HEK293 (cell line): ENCODE data around the gene SAMD14.

Experiments
- EGR2 ChIP-seq: fragments of 450-650 bp; formaldehyde crosslinking; IDR thresholded peaks from 2 replicates; pipeline ENCODE4 v1.5.1; 2016; ENCODE audit warnings: low read depth, missing biosample characterization, missing genetic modification characterization
- HIC1 ChIP-seq: fragments of 450-650 bp; formaldehyde crosslinking; IDR thresholded peaks from 2 replicates; pipeline ENCODE4 v1.5.1; 2016; ENCODE audit warnings: missing biosample characterization, missing genetic modification characterization
- HOXD13 ChIP-seq: sonication (generic); formaldehyde crosslinking; IDR thresholded peaks from 2 replicates; pipeline ENCODE4 v1.8.0; 2022; ENCODE audit warnings: missing genetic modification reagents, borderline replicate concordance
- OSR2 ChIP-seq: fragments of 450-650 bp; formaldehyde crosslinking; IDR thresholded peaks from 2 replicates; pipeline ENCODE4 v1.5.1; 2016; ENCODE audit warnings: missing biosample characterization, missing genetic modification characterization
- OVOL3 ChIP-seq: fragments of 450-650 bp; formaldehyde crosslinking; IDR thresholded peaks from 2 replicates; pipeline ENCODE4 v1.5.1; 2016; ENCODE audit warnings: missing biosample characterization, missing genetic modification characterization
- PATZ1 ChIP-seq: fragments of 450-650 bp; formaldehyde crosslinking; IDR thresholded peaks from 2 replicates; pipeline ENCODE4 v1.5.1; 2016; ENCODE audit warnings: missing biosample characterization, missing genetic modification characterization
- PRDM4 ChIP-seq: fragments of 450-650 bp; formaldehyde crosslinking; IDR thresholded peaks from 2 replicates; pipeline ENCODE4 v1.5.1; 2017; ENCODE audit warnings: missing biosample characterization, missing genetic modification characterization
- PRDM6 ChIP-seq: fragments of 450-650 bp; formaldehyde crosslinking; IDR thresholded peaks from 2 replicates; pipeline ENCODE4 v1.5.1; 2017; ENCODE audit warnings: missing biosample characterization, missing genetic modification characterization
- RBAK ChIP-seq: fragments of 450-650 bp; formaldehyde crosslinking; IDR thresholded peaks from 2 replicates; pipeline ENCODE4 v1.5.1; 2016; ENCODE audit warnings: missing biosample characterization, missing genetic modification characterization
- SALL2 ChIP-seq: fragments of 450-650 bp; formaldehyde crosslinking; IDR thresholded peaks from 2 replicates; pipeline ENCODE4 v1.5.0; 2017; ENCODE audit warnings: missing biosample characterization, mild to moderate bottlenecking, missing genetic modification characterization, borderline replicate concordance
- SP7 ChIP-seq: fragments of 450-650 bp; formaldehyde crosslinking; IDR thresholded peaks from 2 replicates; pipeline ENCODE4 v1.5.1; 2016; ENCODE audit warnings: missing biosample characterization, missing genetic modification characterization
- ZBTB20 ChIP-seq: fragments of 450-650 bp; formaldehyde crosslinking; IDR thresholded peaks from 2 replicates; pipeline ENCODE4 v1.5.1; 2016; ENCODE audit warnings: missing biosample characterization, missing genetic modification characterization
- ZBTB48 ChIP-seq: fragments of 450-650 bp; formaldehyde crosslinking; IDR thresholded peaks from 2 replicates; pipeline ENCODE4 v1.5.1; 2016; ENCODE audit warnings: missing biosample characterization, missing genetic modification characterization
- ZBTB8A ChIP-seq: fragments of 450-650 bp; formaldehyde crosslinking; IDR thresholded peaks from 2 replicates; pipeline ENCODE4 v1.5.1; 2016; ENCODE audit warnings: missing biosample characterization, missing genetic modification characterization
- ZFP37 ChIP-seq: fragments of 450-650 bp; formaldehyde crosslinking; IDR thresholded peaks from 2 replicates; pipeline ENCODE4 v1.5.1; 2016; ENCODE audit warnings: missing biosample characterization, missing genetic modification characterization
- ZNF19 ChIP-seq: fragments of 450-650 bp; formaldehyde crosslinking; IDR thresholded peaks from 2 replicates; pipeline ENCODE4; 2016; ENCODE audit warnings: missing biosample characterization, missing genetic modification characterization, low read depth
- ZNF266 ChIP-seq: fragments of 450-650 bp; formaldehyde crosslinking; IDR thresholded peaks from 2 replicates; pipeline ENCODE4 v1.5.1; 2016; ENCODE audit warnings: missing biosample characterization, missing genetic modification characterization, low read depth
- ZNF404 ChIP-seq: fragments of 450-650 bp; formaldehyde crosslinking; IDR thresholded peaks from 2 replicates; pipeline ENCODE4 v1.5.1; 2017; ENCODE audit warnings: missing biosample characterization, missing genetic modification characterization
- ZNF416 ChIP-seq: fragments of 450-650 bp; formaldehyde crosslinking; IDR thresholded peaks from 2 replicates; pipeline ENCODE4 v1.5.1; 2016; ENCODE audit warnings: missing biosample characterization, missing genetic modification characterization
- ZNF514 ChIP-seq: fragments of 450-650 bp; formaldehyde crosslinking; IDR thresholded peaks from 2 replicates; pipeline ENCODE4 v1.5.1; 2016; ENCODE audit warnings: missing biosample characterization, missing genetic modification characterization
- ZNF623 ChIP-seq: fragments of 450-650 bp; formaldehyde crosslinking; IDR thresholded peaks from 2 replicates; pipeline ENCODE4 v1.5.1; 2016; ENCODE audit warnings: missing biosample characterization, missing genetic modification characterization
- ZNF626 ChIP-seq: fragments of 450-650 bp; sonication (Bioruptor Pico); formaldehyde crosslinking; IDR thresholded peaks from 2 replicates; pipeline ENCODE4 v1.5.1; 2018; ENCODE audit warnings: missing biosample characterization, missing genetic modification characterization, inconsistent platforms
- ZNF658 ChIP-seq: fragments of 450-650 bp; formaldehyde crosslinking; IDR thresholded peaks from 2 replicates; pipeline ENCODE4; 2016; ENCODE audit warnings: missing biosample characterization, missing genetic modification characterization
- ZNF785 ChIP-seq: fragments of 450-650 bp; formaldehyde crosslinking; IDR thresholded peaks from 2 replicates; pipeline ENCODE4 v1.5.1; 2016; ENCODE audit warnings: missing biosample characterization, missing genetic modification characterization
- ZNF837 ChIP-seq: fragments of 450-650 bp; formaldehyde crosslinking; IDR thresholded peaks from 2 replicates; pipeline ENCODE4 v1.5.1; 2016; ENCODE audit warnings: missing biosample characterization, missing genetic modification characterization
- ZSCAN23 ChIP-seq: fragments of 450-650 bp; formaldehyde crosslinking; IDR thresholded peaks from 2 replicates; pipeline ENCODE4 v1.5.1; 2016; ENCODE audit warnings: missing biosample characterization, missing genetic modification characterization
- TF ChIP-seq, protein P1 (sequence below): fragments of 450-650 bp; formaldehyde crosslinking; IDR thresholded peaks from 2 replicates; pipeline ENCODE4 v1.5.1; 2016; ENCODE audit warnings: missing biosample characterization, missing genetic modification characterization
- TF ChIP-seq, protein P2 (sequence below): fragments of 450-650 bp; formaldehyde crosslinking; IDR thresholded peaks from 2 replicates; pipeline ENCODE4 v1.5.1; 2017; ENCODE audit warnings: missing biosample characterization, missing genetic modification characterization

Gene SAMD14

DNA sequence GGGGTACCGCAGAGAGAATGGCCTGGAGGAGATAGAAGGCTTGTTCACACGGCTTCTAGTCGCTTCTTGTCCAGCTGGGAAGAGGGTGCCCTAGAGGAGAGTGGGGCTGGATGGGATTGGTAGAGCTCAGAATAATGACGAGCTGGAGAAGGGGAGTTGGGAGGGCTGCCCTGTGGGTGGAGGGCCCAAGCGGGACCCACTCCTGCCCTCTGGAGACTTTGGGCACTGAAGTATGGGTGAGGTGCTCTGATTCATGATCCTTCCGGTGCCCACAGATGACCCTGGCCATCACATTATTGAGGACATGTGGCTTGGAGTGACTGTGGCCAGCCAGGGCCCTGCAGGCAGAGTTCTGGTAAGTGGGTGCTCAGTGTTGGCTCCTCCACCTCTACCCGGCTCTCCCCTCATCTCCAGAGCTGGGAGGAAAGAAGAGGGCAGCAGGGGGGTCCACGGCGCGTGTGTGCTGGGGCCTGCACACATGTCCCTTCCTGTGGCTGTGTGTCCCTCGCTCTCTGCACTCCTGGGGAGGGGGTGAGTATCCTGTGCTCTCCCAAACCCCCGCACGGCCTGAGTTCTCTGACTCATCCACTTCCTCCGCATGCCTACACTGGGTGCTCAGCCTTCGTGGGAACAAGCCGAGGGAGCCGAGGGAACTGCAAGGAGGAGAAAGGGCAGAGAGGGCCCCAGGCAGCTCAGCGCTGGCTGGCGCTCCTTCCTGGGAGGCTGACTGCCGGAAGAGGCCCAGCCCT lies 65.5 kb downstream of the SAMD14 start (continued):
- TF ChIP-seq PRDM4 (tag by site-specific recombination) (no peak), HOXD13 (CRISPR knock-in tag) (no peak), ZNF837 (no peak), ZNF785 (tag by site-specific recombination) (no peak), ZSCAN23 (tag by site-specific recombination) (no peak), ZBTB8A (tag by site-specific recombination) (no peak), ZNF416 (tag by site-specific recombination) (no peak), EGR2 (tag by site-specific recombination) (peak; percentile 75), PRDM6 (tag by site-specific recombination) (no peak), ZBTB48 (tag by site-specific recombination) (no peak), RBAK (tag by site-specific recombination) (no peak), HIC1 (tag by site-specific recombination) (no peak), ZNF19 (tag by site-specific recombination) (no peak), OVOL3 (tag by site-specific recombination) (no peak), OSR2 (no peak), PATZ1 (tag by site-specific recombination) (peak; percentile 36; the same call in 1 of the 2 replicates), SP7 (tag by site-specific recombination) (0 out of 2 replicates have a peak, but pooled peaks have one; percentile 38), ZNF404 (tag by site-specific recombination) (no peak), ZNF626 (tag by site-specific recombination) (no peak), ZNF623 (no peak), ZFP37 (tag by site-specific recombination) (no peak), ZNF266 (tag by site-specific recombination) (no peak), SALL2 (no peak), ZBTB20 (tag by site-specific recombination) (peak; percentile 57; the same call in 1 of the 2 replicates), ZNF514 (tag by site-specific recombination) (no peak), ZNF658 (tag by site-specific recombination) (no peak)
- TF ChIP-seq, protein P1, sequence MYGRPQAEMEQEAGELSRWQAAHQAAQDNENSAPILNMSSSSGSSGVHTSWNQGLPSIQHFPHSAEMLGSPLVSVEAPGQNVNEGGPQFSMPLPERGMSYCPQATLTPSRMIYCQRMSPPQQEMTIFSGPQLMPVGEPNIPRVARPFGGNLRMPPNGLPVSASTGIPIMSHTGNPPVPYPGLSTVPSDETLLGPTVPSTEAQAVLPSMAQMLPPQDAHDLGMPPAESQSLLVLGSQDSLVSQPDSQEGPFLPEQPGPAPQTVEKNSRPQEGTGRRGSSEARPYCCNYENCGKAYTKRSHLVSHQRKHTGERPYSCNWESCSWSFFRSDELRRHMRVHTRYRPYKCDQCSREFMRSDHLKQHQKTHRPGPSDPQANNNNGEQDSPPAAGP: no peak
- TF ChIP-seq, protein P2, sequence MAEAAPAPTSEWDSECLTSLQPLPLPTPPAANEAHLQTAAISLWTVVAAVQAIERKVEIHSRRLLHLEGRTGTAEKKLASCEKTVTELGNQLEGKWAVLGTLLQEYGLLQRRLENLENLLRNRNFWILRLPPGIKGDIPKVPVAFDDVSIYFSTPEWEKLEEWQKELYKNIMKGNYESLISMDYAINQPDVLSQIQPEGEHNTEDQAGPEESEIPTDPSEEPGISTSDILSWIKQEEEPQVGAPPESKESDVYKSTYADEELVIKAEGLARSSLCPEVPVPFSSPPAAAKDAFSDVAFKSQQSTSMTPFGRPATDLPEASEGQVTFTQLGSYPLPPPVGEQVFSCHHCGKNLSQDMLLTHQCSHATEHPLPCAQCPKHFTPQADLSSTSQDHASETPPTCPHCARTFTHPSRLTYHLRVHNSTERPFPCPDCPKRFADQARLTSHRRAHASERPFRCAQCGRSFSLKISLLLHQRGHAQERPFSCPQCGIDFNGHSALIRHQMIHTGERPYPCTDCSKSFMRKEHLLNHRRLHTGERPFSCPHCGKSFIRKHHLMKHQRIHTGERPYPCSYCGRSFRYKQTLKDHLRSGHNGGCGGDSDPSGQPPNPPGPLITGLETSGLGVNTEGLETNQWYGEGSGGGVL (tag by site-specific recombination): peak; percentile 29; the same call in 1 of the 2 replicates
